ENCODE data around the gene PPP2R5C.

GRCh38 chr14:101810897-101811621 is 49.5 kb downstream of the PPP2R5C start:
- no peak for TF ChIP-seq CTCF (IDR thresholded peaks at IDR 0.05; ENCODE audit: poor library complexity, severe bottlenecking)
- no peak for TF ChIP-seq EZH2 (IDR thresholded peaks at IDR 0.05; ENCODE audit: borderline replicate concordance, insufficient read depth, low read length, poor library complexity, severe bottlenecking)
- TF ChIP-seq POLR2AphosphoS5 (IDR thresholded peaks at IDR 0.05): no peak
- TF ChIP-seq SMC3 (conservative IDR thresholded peaks at IDR 0.05; ENCODE audit: poor library complexity): no peak
- TF ChIP-seq EP300 (conservative IDR thresholded peaks at IDR 0.05; ENCODE audit: poor library complexity, severe bottlenecking): no peak
- TF ChIP-seq TAF1 (IDR thresholded peaks at IDR 0.05; ENCODE audit: low read depth): no peak
- no peak for TF ChIP-seq REST (IDR thresholded peaks at IDR 0.05; ENCODE audit: borderline replicate concordance)
- TF ChIP-seq RAD21 (conservative IDR thresholded peaks at IDR 0.05): no peak
- no peak for TF ChIP-seq MXI1 (conservative IDR thresholded peaks at IDR 0.05; ENCODE audit: poor library complexity, severe bottlenecking)
